HG03064 (cell line): ENCODE measurements around the gene CFAP43.
"Not testable (repeated sequence)": the region's sequence is repeated elsewhere in the genome, so short reads cannot be mapped to it uniquely, and the experiment has no call there.

ENCODE experiments used
- ATAC-seq: cut with Tn5 transposase; IDR thresholded peaks from one replicate; pipeline ENCODE4 v1.9.1; 2021; ENCODE audit warnings: low read depth; ENCODE audit not compliant: unreplicated experiment

CFAP43 gene

GRCh38 chr10:104256335-104256961 lies 24.3 kb upstream of the CFAP43 start:
- no peak for ATAC-seq

- no peak for ATAC-seq
Measured at GRCh38 chr10:104255311-104255981, 23.3 kb upstream of the CFAP43 start.

- ATAC-seq = peak; percentile 85
Measured at GRCh38 chr10:104254493-104255310, 22.5 kb upstream of the CFAP43 start, which contains the start of gene GSTO1. Gene GSTO1 (plus strand): TSS chr10:104254892. CDS start chr10:104254929, 37 bp downstream.

GRCh38 chr10:104253606-104254410 lies 21.6 kb upstream of the CFAP43 start:
- no peak for ATAC-seq

GRCh38 chr10:104253106-104253505 lies 20.9 kb upstream of the CFAP43 start:
- ATAC-seq = no peak

GRCh38 chr10:104252368-104252767 lies 20.2 kb upstream of the CFAP43 start:
- ATAC-seq = no peak

- ATAC-seq = no peak
Measured at GRCh38 chr10:104251443-104251842, 19.3 kb upstream of the CFAP43 start.

- no peak for ATAC-seq
Measured at GRCh38 chr10:104250371-104250770, 18.2 kb upstream of the CFAP43 start.

- not testable (repeated sequence) for ATAC-seq
Measured at GRCh38 chr10:104248931-104249330, 16.8 kb upstream of the CFAP43 start.

- ATAC-seq = no peak
Measured at GRCh38 chr10:104247513-104248146, 15.5 kb upstream of the CFAP43 start.

- ATAC-seq = no peak
Measured at GRCh38 chr10:104246976-104247375, 14.8 kb upstream of the CFAP43 start.

GRCh38 chr10:104245066-104245632 lies 13.0 kb upstream of the CFAP43 start:
- no peak for ATAC-seq

GRCh38 chr10:104243512-104243911 lies 11.3 kb upstream of the CFAP43 start:
- no peak for ATAC-seq

GRCh38 chr10:104243009-104243408 lies 10.8 kb upstream of the CFAP43 start:
- ATAC-seq = not testable (repeated sequence)

- ATAC-seq = no peak
Measured at GRCh38 chr10:104242545-104242944, 10.4 kb upstream of the CFAP43 start.

- ATAC-seq = no peak
Measured at GRCh38 chr10:104240078-104240477, 7.9 kb upstream of the CFAP43 start.

- no peak for ATAC-seq
Measured at GRCh38 chr10:104235801-104236200, 3.6 kb upstream of the CFAP43 start.

GRCh38 chr10:104234934-104235333 lies 2.8 kb upstream of the CFAP43 start:
- ATAC-seq = no peak

GRCh38 chr10:104233817-104234216 lies 1.7 kb upstream of the CFAP43 start:
- ATAC-seq = no peak

GRCh38 chr10:104232613-104233102 lies 494 bp upstream of the CFAP43 start:
- peak; percentile 4 for ATAC-seq
